Measurements from ENCODE around the gene USP19. TPM values are rescaled to one million over a fixed set of nuclear protein-coding genes. Genes with fewer than 3 reads are reported as not detected.

The USP19 gene
- total and polyA plus RNA-seq, 10 of the 15 experiments (the other 5 are each of a cell fraction or from before 2014, with no cell fraction given): 0.24 to 64.2 (median 33.2) TPM

GRCh38 chr3:49119439-49119838 is 1.2 kb downstream of the USP19 start (continued):
- TF ChIP-seq ZBTB11 (CRISPR knock-in tag; IDR thresholded peaks at IDR 0.05): no peak

GRCh38 chr3:49119036-49119435 is 1.6 kb downstream of the USP19 start:
- ChIA-PET CTCF (no interaction called here), POLR2A (no interaction called here), RAD21 (ENCODE audit: unreplicated experiment) (no interaction called here), SMC1A (ENCODE audit: uncharacterized antibody, unreplicated experiment) (interaction anchor here (0.6 kb wide), 1 partner anchor 348 kb away, joined by 3 read pairs; no protein-coding TSS in a partner anchor)
- intact Hi-C loops (cut with micrococcal nuclease; ENCODE audit: unreplicated experiment): no loop called here
- peak overlapping the region; percentile 85; the same call in 1 of the 2 replicates for H3K9ac ChIP-seq (ENCODE audit: control insufficient read depth, insufficient read depth, low read length)
- 93% methylated on average over 10 of the region's 10 CpGs for WGBS (ENCODE audit: insufficient coverage, insufficient replicate concordance, low lambda C conversion rate, missing lambda C conversion rate)
- H3K27me3 ChIP-seq (replicated peaks in 1 of 2; ENCODE audit: control insufficient read depth in 2 of 2, insufficient read depth in 2 of 2, low read length in 1 of 2): no peaks in the 10 kb centered on the region
- no TSS peak for BruUV-seq (replicated peaks)
- H3K27ac ChIP-seq (ENCODE audit: control insufficient read depth, insufficient read depth): no peak overlapping the region
- H3K4me1 ChIP-seq (ENCODE audit: control insufficient read depth, insufficient read depth, low read length): peaks cover 10% of the 10 kb centered on the region
- peaks cover 20 to 27% of the 10 kb centered on the region in 2 experiments for H3K36me3 ChIP-seq (ENCODE audit: control insufficient read depth in 2 of 2, insufficient read depth in 2 of 2, low read length in 1 of 2)
- no peak for FAIRE-seq
- H2AFZ ChIP-seq (ENCODE audit: control insufficient read depth, low read depth, low read length): no peak overlapping the region
- DNase-seq (ENCODE audit: low read depth, low spot score): no peak
- peak overlapping the region; percentile 99 for H3K4me2 ChIP-seq (ENCODE audit: control insufficient read depth, insufficient read depth)
- no peaks in the 10 kb centered on the region for H3K9me3 ChIP-seq (replicated peaks; ENCODE audit: control insufficient read depth, insufficient read depth, low read length)
- no peaks in the 10 kb centered on the region for H4K20me1 ChIP-seq (ENCODE audit: control insufficient read depth, insufficient read depth)
- in situ Hi-C loops (cut with MboI): no loop called here
- no peak for ATAC-seq
- H3K4me3 ChIP-seq: peak overlapping the region; percentile 100
- peaks cover 15% of the 10 kb centered on the region for H3K79me2 ChIP-seq (ENCODE audit: control insufficient read depth, insufficient read depth, low read length)
- no peak for TF ChIP-seq SREBF1 (IDR thresholded peaks at IDR 0.05; ENCODE audit: low read length)
- no peak for TF ChIP-seq CTCF (IDR thresholded peaks at IDR 0.05 in 2 of 3, conservative IDR thresholded peaks at IDR 0.05 in 1 of 3; ENCODE audit: control insufficient read depth in 2 of 3, extremely low read depth in 1 of 3, insufficient read depth in 1 of 3, low read depth in 3 of 3, low read length in 3 of 3)
- TF ChIP-seq BMI1 (IDR thresholded peaks at IDR 0.05; ENCODE audit: borderline replicate concordance): no peak
- TF ChIP-seq SIX5 (IDR thresholded peaks at IDR 0.05; ENCODE audit: low read depth, low read length, severe bottlenecking): no peak
- no peak for TF ChIP-seq ZNF24 (IDR thresholded peaks at IDR 0.05)
- no peak for TF ChIP-seq SIN3A (IDR thresholded peaks at IDR 0.05; ENCODE audit: low read depth, low read length)
- TF ChIP-seq IRF3 (IDR thresholded peaks at IDR 0.05): no peak
- no peak for TF ChIP-seq PBX3 (IDR thresholded peaks at IDR 0.05; ENCODE audit: insufficient replicate concordance, low read depth, low read length)
- TF ChIP-seq SUZ12 (IDR thresholded peaks at IDR 0.05; ENCODE audit: unreplicated experiment): no peak
